IPS DF 4.7 (cell line): ENCODE results near the gene BEND7.
"Not testable (repeated sequence)": the region's sequence is repeated elsewhere in the genome, so short reads cannot be mapped to it uniquely, and the experiment has no call there.

Experiments
- DNase-seq: peaks from one replicate; pipeline ENCODE4 v3.0.0-alpha.2; 2013; ENCODE audit warnings: low spot score; ENCODE audit errors: extremely low read depth

BEND7 gene

GRCh38 chr10:13483073-13483472, 45.7 kb downstream of the BEND7 start:
- no peak for DNase-seq

DNA sequence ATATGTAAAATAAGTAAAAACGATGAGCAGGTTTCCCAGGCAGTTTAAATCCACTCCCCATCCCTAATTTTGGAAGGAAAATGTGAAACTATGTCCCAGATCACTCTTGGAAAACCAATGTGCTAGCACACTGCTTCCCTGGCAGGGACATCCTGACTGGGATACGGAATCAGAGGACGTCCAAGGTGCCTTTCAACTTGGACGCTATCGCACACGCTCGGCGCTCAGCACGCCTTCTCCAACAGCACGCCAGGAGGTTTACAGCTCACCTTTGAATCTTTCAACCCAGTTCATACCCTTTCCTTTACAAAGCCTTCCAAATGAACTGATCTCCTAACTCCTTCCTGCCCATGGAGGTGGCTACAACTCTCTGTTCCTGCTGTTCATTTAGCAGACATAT, 47.1 kb downstream of the BEND7 start:
- no peak for DNase-seq

DNA sequence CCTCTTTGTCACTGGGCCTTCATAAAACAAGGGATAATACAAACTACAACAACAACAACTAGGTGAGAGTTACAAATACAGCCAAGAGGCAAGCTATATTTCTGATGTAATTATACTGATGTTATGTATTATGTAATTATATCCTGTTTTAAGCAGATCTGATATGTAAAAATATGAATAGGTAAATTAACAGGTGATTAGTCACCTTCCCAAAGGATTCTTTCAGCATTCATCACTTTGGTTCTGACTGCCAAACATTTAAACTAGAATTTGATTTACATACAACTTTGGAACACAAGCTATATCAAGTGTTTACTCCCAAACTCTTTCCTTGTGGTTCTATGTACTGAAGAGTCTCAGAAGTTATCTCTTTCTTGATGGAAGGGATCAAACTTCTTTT, 53.7 kb downstream of the BEND7 start:
- no peak for DNase-seq

DNA sequence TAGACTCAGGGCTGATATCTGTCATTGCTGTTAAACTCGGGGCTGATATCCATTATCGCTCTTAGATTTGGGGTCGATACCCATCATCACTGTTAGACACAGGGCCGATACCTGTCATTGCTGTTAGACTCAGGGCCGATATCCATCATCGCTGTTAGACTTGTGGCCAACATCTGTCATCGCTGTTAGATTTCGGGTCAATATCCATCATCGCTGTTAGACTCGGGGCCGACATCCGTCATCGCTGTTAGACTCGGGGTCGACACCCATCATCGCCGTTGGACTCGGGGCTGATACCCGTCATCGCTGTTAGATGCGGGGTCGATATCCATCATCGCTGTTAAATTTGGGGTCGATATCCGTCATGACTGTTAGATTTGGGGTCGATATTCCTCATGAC, 54.8 kb downstream of the BEND7 start:
- no peak for DNase-seq

GRCh38 chr10:13472359-13472758, 56.5 kb downstream of the BEND7 start:
- no peak for DNase-seq

DNA sequence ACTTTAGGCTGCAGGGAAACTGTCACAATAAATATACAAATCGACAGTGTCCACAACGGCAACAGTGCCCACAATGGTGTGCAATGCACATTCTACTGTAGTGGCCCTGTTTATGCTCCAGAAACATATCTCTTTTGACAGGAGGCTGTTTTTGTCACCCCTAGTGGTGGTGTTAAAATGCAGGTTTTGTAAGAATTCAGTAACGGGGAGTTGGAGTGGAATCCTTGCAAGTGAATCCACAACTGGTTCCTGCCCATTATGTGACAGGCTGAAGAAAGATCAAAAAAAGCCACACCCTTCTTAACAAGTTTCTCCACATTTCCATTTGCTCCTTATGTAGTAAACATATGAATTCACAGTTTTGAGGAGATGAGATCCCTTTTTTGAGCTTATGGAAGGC, 58.5 kb downstream of the BEND7 start:
- DNase-seq, result no peak

GRCh38 chr10:13462551-13462950, 66.3 kb downstream of the BEND7 start:
- no peak for DNase-seq

DNA sequence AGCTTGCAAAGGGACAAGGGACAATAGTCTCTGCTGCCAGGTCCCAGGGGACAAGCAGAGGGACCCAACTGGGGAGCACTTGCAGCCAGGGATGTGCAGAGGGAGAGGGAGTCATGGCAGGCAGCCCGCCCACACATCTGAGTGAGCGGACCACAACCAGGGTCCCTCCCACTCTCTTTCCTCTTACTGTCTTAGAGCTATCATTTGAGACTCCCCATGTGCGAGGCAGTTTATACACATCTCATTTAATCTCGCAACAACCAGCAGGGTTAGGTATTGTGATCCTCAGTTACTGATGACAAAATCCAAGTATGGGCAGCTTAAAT, 70.2 kb downstream of the BEND7 start:
- DNase-seq, result no peak

- no peak for DNase-seq
Measured at GRCh38 chr10:13457958-13458686, 70.7 kb downstream of the BEND7 start.

DNA sequence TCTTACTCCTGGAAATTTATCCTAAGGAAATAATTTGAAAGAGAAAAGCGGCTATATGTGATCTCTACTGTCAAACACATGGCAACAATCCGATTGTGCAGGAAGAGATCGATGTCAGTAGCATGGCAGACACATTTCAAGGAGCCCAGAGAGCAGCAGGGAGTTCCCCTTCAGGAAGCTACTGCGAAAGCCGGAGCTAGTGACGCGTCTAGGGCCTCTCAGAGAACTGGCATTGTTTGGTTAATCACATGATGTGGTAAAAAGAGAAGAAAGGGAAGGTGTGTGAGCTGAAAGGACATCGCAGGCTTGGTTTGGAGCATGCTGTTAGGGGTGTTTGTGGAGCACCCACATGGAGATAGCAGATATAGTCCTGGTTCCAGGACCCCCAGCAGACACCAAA, 74.9 kb downstream of the BEND7 start:
- DNase-seq, result no peak

DNA sequence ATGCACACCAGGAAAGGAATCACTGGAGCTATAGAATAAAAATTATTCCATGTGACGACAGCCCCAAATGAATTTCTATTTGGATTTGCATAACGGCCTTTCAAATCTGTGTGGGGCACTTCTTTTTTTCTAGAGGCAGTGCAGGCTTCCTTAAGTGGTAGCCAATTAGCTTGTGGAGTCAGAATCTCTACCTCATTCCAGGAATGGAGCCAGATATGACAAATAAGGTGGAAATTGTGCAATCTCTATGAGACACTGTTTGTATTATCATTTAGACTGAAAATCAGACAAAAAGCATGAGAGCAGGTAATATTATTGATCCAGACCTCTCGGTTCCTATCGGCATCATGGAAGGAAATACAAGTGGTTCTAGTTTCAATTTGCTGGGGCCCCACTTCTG, 78.7 kb downstream of the BEND7 start:
- DNase-seq, result no peak

DNA sequence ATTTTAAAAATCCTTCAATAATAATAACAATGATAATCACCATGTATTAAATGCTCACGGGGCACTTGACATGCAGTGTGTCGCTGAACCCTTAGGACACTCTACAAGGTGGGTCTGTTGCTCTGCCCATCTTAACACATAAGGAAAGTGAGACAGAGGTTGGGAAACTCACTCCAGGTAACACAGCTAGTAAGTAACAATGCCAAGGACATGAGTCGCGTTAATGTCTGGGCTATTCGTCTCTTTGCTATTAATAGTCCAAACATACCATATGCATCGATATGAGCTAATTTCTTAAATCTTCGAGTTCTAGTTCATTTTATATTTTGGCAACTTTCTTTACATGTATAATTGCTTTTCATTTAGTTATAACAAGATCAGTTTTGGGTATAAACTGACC, 79.5 kb downstream of the BEND7 start:
- no peak for DNase-seq

- no peak for DNase-seq
Measured at GRCh38 chr10:13448216-13448615, 80.6 kb downstream of the BEND7 start.

DNA sequence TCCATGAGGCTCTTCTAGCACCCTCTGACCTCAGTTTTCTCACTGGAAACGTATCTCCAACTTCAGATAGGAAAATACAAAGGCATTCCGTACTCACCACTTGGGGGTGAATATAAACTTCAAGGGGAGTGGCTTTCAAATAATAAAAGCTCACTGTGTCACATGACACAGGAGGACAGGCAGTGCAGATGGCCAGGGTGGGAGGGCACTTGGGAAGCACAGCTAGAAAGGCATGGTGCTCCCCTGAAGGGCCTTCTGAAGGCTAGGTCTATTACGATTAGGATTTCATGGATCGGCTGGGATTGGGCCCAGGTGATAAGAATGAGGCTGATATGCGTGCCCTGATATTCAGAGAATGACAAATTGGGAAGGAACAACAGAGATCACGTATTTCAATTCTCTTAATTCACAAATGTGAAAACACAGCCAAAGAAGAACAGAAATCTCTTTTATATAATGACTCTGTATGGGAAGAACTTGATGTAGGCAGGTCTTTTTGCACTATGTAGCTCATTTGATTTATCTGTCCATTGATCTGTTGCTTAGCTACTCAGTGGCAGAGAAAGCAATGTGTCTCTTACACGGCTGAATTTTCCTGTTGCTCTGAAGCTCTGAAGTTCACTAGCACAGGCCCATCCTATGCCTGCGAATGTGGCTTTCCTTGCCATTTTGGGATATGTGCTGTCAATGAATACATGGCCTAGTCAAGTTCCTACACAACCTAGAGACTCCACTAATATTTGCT, 83.0 kb downstream of the BEND7 start:
- DNase-seq, result no peak

DNA sequence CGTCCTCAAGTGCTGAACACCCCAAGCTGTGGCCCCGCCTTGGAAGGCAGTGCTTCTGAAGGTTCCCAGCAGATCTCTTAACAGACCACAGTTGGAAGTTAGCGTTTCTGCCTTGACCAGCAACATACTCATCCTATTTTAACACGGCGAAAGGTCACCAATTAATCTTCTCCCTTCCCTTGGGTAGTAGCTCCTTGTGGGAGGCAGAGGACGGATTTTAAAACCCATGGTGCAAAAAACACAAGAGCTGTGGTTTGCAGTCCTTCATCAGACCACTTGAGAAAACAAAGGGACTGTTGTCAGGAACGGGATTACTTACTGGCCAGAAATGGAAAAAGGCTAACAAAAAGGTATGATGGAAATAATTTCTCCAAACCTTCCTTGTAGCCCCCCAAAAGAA, 87.3 kb downstream of the BEND7 start:
- no peak for DNase-seq

GRCh38 chr10:13440185-13441061, 88.4 kb downstream of the BEND7 start:
- DNase-seq, result no peak

GRCh38 chr10:13439313-13440184, 89.3 kb downstream of the BEND7 start:
- no peak for DNase-seq

DNA sequence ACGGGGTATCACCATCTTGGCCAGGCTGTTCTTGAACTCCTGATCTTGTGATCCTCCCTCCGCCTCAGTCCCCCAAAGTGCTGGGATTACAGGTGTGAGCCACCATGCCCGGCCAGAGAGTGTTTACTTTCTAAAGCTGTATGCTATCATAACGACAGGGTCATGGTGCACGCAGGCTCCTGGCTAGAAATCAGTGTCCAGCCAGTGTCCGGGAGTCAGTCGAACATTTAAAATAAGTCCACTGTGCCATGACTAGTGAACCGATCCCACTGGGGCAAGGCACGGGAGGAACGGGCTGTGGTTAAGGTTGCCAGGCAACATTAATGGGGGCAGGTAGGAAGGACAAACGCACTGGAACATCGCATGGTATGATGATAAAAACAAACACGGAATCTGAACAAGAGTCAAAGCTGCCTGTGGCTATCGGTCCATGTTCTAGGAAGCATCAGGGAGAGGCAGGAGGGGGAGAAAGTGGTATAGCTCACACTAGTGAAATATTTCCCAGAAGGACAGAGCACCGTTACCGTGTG, 91.7 kb downstream of the BEND7 start:
- DNase-seq, result no peak

DNA sequence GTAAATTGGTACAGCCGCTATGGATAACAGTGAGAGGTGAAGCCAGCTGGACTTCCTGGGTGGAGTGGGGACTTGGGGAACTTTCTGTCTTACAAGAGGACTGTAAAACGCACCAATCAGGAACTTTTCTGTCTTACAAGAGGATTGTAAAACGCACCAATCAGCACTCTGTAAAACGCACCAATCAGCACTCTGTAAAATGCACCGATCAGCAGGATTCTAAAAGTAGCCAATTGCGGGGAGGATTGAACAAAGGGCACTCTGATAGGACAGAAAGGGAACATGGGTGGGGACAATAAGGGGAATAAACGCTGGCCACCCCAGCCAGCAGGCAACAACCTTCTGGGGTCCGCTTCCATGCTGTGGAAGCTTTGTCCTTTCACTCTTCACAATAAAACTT, 100.9 kb downstream of the BEND7 start:
- DNase-seq, result not testable (repeated sequence)

DNA sequence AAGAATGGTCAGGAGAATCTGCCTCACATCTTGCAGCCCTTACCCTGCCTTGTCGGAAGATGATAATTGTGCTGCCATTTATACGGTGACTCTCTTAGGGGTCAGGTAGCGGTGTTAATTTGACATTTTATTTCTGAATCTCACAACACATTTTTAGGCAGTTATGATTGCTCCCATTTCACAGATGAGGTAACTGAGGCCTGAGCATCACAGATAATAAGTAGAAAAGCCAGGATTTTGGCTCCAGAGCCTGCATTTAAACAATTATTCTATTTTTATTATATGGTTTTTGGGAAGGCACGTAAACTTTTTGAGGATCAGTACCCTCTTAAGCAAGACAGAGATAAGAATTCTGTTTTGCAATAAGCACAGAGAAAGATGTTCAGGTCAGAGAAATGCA, 103.4 kb downstream of the BEND7 start:
- no peak for DNase-seq

GRCh38 chr10:13422800-13423199, 106.0 kb downstream of the BEND7 start:
- DNase-seq, result no peak
